Measurements from ENCODE around the gene PRIMPOL.

GRCh38 chr4:184744236-184744635, 94.7 kb downstream of the PRIMPOL start:
- TF ChIP-seq CTCF (IDR thresholded peaks at IDR 0.05) = no peak
- TF ChIP-seq POLR2A (IDR thresholded peaks at IDR 0.05) = no peak

Data from Peyer's patch (tissue), 4 donors.